ENCODE data around the gene C5. TPM values are rescaled to one million over a fixed set of nuclear protein-coding genes. Genes with fewer than 3 reads are reported as not detected.
A peak's percentile ranks its signal among the peaks of the same experiment; 100 is the strongest.

C5 gene
- polyA plus RNA-seq, 1 of the 3 experiments (the other 2 are of a cell fraction), result 1.8 TPM

DNA sequence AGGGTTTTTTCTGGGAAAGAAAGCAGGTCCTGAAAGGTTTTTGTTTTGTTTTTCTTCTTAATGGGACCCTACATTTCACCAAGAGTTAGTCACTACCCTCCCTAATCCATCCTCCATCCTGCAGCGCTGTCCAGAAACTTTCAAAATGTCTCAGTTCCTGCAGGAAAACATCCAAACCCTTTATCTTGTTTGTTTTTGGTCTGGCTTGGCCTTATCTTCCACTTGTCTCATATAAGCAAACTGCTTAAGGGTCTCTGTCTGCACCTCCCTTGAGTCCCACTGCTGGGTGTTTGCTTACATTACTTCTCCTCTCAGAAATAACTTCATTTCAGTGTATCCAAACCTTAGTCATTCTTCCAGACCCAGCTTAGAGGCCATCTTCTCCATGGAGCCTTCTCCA lies 112.5 kb downstream of the C5 start:
- Histone ChIP-seq H3K4me3 (ENCODE audit: low read depth in 2 of 2, low read length in 1 of 2) (no peak overlapping the region), H3K9me3 (no peaks in the 10 kb centered on the region), H3K27ac (ENCODE audit: low read depth in 2 of 2, low read length in 1 of 2) (peak overlapping the region in 1 of 2 experiments; percentile 87; a peak in 2 of 4 replicates), H3K36me3 (replicated peaks in 1 of 2; ENCODE audit: control insufficient read depth in 1 of 2, insufficient read depth in 2 of 2, low read length in 1 of 2) (no peaks in the 10 kb centered on the region), H3K79me2 (ENCODE audit: insufficient read depth) (no peaks in the 10 kb centered on the region), H3K9ac (peak overlapping the region; percentile 12; the same call in 1 of the 2 replicates), H3F3A (replicated peaks; ENCODE audit: insufficient read depth) (peaks cover 30% of the 10 kb centered on the region), H4K20me1 (ENCODE audit: insufficient read depth) (no peaks in the 10 kb centered on the region), H3K9me2 (no peaks in the 10 kb centered on the region), H2AFZ (ENCODE audit: low read depth) (peak overlapping the region; percentile 76), H3K4me2 (peak overlapping the region; percentile 47), H3K4me1 (ENCODE audit: control insufficient read depth in 1 of 2, insufficient read depth in 2 of 2, low read depth in 1 of 2, low read length in 1 of 2) (peaks cover 29 to 49% of the 10 kb centered on the region in 2 experiments), H3K27me3 (ENCODE audit: insufficient read depth) (no peaks in the 10 kb centered on the region)
- TF ChIP-seq FOSL2 (IDR thresholded peaks at IDR 0.05; ENCODE audit: borderline replicate concordance, low read depth) (no peak), FOXM1 (IDR thresholded peaks at IDR 0.05; ENCODE audit: low read depth) (no peak), NRF1 (IDR thresholded peaks at IDR 0.05; ENCODE audit: low read depth, low read length) (no peak), GATA2 (CRISPR knock-in tag; IDR thresholded peaks at IDR 0.05) (no peak), GABPA (IDR thresholded peaks at IDR 0.05; ENCODE audit: low read depth) (no peak), CHD2 (IDR thresholded peaks at IDR 0.05; ENCODE audit: low read length, partially characterized antibody) (no peak), SMC3 (IDR thresholded peaks at IDR 0.05; ENCODE audit: low read depth, low read length) (no peak), JUND (IDR thresholded peaks at IDR 0.05) (no peak), MXI1 (IDR thresholded peaks at IDR 0.05; ENCODE audit: low read depth, low read length) (no peak), YY1 (IDR thresholded peaks at IDR 0.05; ENCODE audit: low read depth) (no peak), RCOR1 (IDR thresholded peaks at IDR 0.05; ENCODE audit: low read length) (no peak), TAF1 (IDR thresholded peaks at IDR 0.05; ENCODE audit: borderline replicate concordance, low read depth, low read length) (no peak), RXRA (IDR thresholded peaks at IDR 0.05; ENCODE audit: borderline replicate concordance, low read depth) (no peak), TEAD4 (IDR thresholded peaks at IDR 0.05; ENCODE audit: borderline replicate concordance, insufficient read depth) (no peak), ELF1 (IDR thresholded peaks at IDR 0.05) (no peak)
- TF ChIP-seq, protein P1, sequence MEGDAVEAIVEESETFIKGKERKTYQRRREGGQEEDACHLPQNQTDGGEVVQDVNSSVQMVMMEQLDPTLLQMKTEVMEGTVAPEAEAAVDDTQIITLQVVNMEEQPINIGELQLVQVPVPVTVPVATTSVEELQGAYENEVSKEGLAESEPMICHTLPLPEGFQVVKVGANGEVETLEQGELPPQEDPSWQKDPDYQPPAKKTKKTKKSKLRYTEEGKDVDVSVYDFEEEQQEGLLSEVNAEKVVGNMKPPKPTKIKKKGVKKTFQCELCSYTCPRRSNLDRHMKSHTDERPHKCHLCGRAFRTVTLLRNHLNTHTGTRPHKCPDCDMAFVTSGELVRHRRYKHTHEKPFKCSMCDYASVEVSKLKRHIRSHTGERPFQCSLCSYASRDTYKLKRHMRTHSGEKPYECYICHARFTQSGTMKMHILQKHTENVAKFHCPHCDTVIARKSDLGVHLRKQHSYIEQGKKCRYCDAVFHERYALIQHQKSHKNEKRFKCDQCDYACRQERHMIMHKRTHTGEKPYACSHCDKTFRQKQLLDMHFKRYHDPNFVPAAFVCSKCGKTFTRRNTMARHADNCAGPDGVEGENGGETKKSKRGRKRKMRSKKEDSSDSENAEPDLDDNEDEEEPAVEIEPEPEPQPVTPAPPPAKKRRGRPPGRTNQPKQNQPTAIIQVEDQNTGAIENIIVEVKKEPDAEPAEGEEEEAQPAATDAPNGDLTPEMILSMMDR (IDR thresholded peaks at IDR 0.05), result no peak
- TF ChIP-seq, protein P2, sequence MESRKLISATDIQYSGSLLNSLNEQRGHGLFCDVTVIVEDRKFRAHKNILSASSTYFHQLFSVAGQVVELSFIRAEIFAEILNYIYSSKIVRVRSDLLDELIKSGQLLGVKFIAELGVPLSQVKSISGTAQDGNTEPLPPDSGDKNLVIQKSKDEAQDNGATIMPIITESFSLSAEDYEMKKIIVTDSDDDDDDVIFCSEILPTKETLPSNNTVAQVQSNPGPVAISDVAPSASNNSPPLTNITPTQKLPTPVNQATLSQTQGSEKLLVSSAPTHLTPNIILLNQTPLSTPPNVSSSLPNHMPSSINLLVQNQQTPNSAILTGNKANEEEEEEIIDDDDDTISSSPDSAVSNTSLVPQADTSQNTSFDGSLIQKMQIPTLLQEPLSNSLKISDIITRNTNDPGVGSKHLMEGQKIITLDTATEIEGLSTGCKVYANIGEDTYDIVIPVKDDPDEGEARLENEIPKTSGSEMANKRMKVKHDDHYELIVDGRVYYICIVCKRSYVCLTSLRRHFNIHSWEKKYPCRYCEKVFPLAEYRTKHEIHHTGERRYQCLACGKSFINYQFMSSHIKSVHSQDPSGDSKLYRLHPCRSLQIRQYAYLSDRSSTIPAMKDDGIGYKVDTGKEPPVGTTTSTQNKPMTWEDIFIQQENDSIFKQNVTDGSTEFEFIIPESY (IDR thresholded peaks at IDR 0.05; ENCODE audit: borderline replicate concordance, low read depth), result no peak
- TF ChIP-seq, protein P3, sequence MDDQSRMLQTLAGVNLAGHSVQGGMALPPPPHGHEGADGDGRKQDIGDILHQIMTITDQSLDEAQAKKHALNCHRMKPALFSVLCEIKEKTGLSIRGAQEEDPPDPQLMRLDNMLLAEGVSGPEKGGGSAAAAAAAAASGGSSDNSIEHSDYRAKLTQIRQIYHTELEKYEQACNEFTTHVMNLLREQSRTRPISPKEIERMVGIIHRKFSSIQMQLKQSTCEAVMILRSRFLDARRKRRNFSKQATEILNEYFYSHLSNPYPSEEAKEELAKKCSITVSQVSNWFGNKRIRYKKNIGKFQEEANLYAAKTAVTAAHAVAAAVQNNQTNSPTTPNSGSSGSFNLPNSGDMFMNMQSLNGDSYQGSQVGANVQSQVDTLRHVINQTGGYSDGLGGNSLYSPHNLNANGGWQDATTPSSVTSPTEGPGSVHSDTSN (IDR thresholded peaks at IDR 0.05), result no peak
- TF ChIP-seq, protein P4, sequence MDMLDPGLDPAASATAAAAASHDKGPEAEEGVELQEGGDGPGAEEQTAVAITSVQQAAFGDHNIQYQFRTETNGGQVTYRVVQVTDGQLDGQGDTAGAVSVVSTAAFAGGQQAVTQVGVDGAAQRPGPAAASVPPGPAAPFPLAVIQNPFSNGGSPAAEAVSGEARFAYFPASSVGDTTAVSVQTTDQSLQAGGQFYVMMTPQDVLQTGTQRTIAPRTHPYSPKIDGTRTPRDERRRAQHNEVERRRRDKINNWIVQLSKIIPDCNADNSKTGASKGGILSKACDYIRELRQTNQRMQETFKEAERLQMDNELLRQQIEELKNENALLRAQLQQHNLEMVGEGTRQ (IDR thresholded peaks at IDR 0.05; ENCODE audit: borderline replicate concordance, low read depth, low read length), result no peak
- TF ChIP-seq, protein P5, sequence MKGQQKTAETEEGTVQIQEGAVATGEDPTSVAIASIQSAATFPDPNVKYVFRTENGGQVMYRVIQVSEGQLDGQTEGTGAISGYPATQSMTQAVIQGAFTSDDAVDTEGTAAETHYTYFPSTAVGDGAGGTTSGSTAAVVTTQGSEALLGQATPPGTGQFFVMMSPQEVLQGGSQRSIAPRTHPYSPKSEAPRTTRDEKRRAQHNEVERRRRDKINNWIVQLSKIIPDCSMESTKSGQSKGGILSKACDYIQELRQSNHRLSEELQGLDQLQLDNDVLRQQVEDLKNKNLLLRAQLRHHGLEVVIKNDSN (IDR thresholded peaks at IDR 0.05; ENCODE audit: borderline replicate concordance, low read depth), result no peak
- ChIA-PET POLR2A (no interaction called here), CTCF (interaction anchor here (0.9 to 3.6 kb wide), 12 partner anchors 16 to 318 kb away, joined by 3 to 20 read pairs (median 6); partner anchors contain the start of genes FBXW2 and PHF19)
- WGBS (ENCODE audit: low lambda C conversion rate), result 68% methylated on average over 1 of the region's 1 CpG
- no peak for DNase-seq

Measured in SK-N-SH (cell line).